Calu3 (cell line): ENCODE results near the gene IFITM10. TPM values are rescaled to one million over a fixed set of nuclear protein-coding genes. Genes with fewer than 3 reads are reported as not detected.

ENCODE experiments used
- BruUV-seq: library from RNA; stranded (reverse); fragments of 400-500 nt; replicated peaks from 2 replicates; lab custom pipeline; 2021; lab: Mats Ljungman, UMichigan
- CTCF ChIA-PET: fragments of 300-600 bp; sonication (Branson Sonifier 250); formaldehyde crosslinking; loops from one replicate; lab custom pipeline; 2022; ENCODE audit warnings: antibody characterized with exemption; lab: Charles Lee
- DNase-seq: peaks from one replicate; pipeline ENCODE4 v3.0.0; 2022
- H3K27ac Mint-ChIP-seq: one replicate; pipeline ENCODE4 v1.8.0; 2022; ENCODE audit warnings: mixed read lengths; ENCODE audit not compliant: unreplicated experiment
- H3K27me3 Mint-ChIP-seq: one replicate; pipeline ENCODE4 v1.8.0; 2022; ENCODE audit warnings: mixed read lengths; ENCODE audit not compliant: unreplicated experiment
- H3K36me3 Mint-ChIP-seq: one replicate; pipeline ENCODE4 v1.8.0; 2022; ENCODE audit warnings: mild to moderate bottlenecking, moderate library complexity, mixed read lengths; ENCODE audit not compliant: insufficient read depth, unreplicated experiment
- H3K4me1 Mint-ChIP-seq: one replicate; pipeline ENCODE4 v1.8.0; 2022; ENCODE audit warnings: mild to moderate bottlenecking, low read depth, mixed read lengths; ENCODE audit not compliant: unreplicated experiment
- H3K4me3 Mint-ChIP-seq: one replicate; pipeline ENCODE4 v1.8.0; 2022; ENCODE audit warnings: mild to moderate bottlenecking, low read depth, moderate library complexity, mixed read lengths; ENCODE audit not compliant: unreplicated experiment
- H3K9me3 Mint-ChIP-seq: one replicate; pipeline ENCODE4 v1.8.0; 2022; ENCODE audit warnings: low read depth, mixed read lengths; ENCODE audit not compliant: unreplicated experiment
- intact Hi-C: fragments of 100-400 bp; cut with micrococcal nuclease; formaldehyde crosslinking; loops from one replicate; pipeline ENCODE4 v1.10.0; 2022; ENCODE audit not compliant: unreplicated experiment
- total RNA-seq: library from RNA; stranded (reverse); gene quantifications from 2 replicates; pipeline ENCODE4 v1.2.3, GENCODE V29; 2022
- TF ChIP-seq, protein P1 (sequence below): fragments of 200-600 bp; IDR thresholded peaks from one replicate; pipeline ENCODE4 v1.8.0; 2022; ENCODE audit warnings: antibody characterized with exemption; ENCODE audit not compliant: unreplicated experiment

Gene IFITM10
- total RNA-seq, 1 experiment from 2014 or later: 3.3 TPM

DNA sequence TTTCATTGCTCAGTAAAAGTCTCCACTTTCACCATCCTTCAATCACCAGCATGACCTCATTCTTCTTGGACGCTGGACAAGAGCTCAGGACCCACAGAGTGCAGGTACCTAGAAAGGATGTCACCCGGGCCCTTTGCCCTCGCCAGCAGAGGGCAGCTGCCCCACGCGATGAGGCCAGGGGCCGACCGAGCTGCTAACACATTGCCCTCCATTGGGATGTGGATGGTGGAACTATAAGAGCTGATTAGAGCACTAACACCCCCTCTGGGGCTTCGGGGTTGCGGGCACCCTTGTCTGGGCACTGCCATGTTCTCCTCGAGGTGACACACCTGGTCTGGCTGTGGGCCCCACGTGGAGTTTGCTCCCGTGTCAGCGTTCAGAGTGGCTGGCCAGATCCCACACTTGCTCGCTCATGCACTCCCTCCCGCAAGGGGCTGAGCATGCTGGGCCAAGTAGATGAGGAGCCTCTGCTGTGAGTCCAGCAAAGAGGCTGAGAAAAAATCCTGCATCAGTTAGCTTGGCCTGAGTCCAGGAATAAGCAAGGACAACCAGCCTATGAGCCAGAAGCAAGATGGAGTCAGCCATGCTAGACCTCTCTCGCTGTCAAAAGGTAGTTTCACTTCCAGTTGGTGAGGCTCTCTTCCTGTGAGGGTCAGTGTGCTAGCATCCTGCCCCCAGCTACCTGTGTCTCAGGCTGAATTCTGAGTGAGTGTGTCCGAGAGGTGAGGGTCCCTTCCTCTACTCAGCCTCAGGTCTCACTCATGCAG is 43.6 kb downstream of the IFITM10 start:
- BruUV-seq: no TSS peak
- peaks cover 5% of the 10 kb centered on the region for H3K36me3 Mint-ChIP-seq
- H3K9me3 Mint-ChIP-seq: no peaks in the 10 kb centered on the region
- H3K4me3 Mint-ChIP-seq: no peak overlapping the region
- peak; percentile 31 for DNase-seq
- TF ChIP-seq, protein P1, sequence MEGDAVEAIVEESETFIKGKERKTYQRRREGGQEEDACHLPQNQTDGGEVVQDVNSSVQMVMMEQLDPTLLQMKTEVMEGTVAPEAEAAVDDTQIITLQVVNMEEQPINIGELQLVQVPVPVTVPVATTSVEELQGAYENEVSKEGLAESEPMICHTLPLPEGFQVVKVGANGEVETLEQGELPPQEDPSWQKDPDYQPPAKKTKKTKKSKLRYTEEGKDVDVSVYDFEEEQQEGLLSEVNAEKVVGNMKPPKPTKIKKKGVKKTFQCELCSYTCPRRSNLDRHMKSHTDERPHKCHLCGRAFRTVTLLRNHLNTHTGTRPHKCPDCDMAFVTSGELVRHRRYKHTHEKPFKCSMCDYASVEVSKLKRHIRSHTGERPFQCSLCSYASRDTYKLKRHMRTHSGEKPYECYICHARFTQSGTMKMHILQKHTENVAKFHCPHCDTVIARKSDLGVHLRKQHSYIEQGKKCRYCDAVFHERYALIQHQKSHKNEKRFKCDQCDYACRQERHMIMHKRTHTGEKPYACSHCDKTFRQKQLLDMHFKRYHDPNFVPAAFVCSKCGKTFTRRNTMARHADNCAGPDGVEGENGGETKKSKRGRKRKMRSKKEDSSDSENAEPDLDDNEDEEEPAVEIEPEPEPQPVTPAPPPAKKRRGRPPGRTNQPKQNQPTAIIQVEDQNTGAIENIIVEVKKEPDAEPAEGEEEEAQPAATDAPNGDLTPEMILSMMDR: no peak
- intact Hi-C loops: no loop called here
- CTCF ChIA-PET: interaction anchor here (0.8 to 2.2 kb wide), 3 partner anchors 13 to 126 kb away, joined by 3 to 18 read pairs (median 5); partner anchors contain the start of gene SYT8
- peaks cover 27% of the 10 kb centered on the region for H3K4me1 Mint-ChIP-seq
- no peak overlapping the region for H3K27ac Mint-ChIP-seq
- peaks cover 37% of the 10 kb centered on the region for H3K27me3 Mint-ChIP-seq

DNA sequence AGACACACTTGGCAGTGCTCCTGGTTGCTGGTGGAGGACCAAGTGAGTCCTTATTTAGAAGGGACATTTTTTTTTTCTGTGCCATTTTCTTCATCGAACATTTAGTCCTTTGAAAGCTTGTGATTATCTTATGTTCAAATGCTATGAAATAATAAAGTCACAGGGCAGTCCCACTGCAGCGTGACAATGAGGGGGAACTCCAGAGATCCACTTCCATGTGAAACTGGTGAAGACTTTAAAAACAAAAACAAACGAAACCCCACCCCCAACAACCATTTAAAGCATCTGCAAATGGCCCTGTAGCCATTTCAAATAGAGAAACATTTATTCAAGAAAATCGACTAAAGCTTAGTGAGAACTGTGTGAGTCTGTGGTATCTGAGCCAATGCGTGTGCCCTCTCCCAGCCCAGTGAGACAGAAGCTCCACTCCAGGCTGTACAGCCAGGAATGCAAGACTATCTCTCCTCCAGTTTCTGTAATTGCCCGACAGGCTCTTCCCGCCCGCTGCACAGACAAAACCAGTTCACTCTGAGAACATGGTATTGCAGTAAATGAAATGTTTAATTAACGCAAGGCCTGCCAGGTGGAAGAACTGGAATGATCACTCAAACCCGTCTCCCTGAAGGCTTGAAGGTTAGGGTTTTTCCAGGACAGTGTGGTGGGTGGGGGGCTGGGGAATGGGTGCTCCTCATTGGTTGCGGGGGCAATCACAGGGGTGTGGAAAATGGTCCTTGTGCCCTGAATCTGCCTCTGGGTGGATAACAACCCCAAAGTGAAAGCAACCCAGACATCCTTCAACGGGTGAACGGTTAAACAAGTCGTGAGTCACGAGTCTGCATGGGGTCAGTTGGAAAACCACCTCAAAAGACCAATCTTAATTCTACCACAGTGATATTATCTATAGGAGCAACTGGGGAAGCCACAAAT is 45.0 kb downstream of the IFITM10 start:
- no peaks in the 10 kb centered on the region for H3K9me3 Mint-ChIP-seq
- peak; percentile 35 for DNase-seq
- BruUV-seq: no TSS peak

DNA sequence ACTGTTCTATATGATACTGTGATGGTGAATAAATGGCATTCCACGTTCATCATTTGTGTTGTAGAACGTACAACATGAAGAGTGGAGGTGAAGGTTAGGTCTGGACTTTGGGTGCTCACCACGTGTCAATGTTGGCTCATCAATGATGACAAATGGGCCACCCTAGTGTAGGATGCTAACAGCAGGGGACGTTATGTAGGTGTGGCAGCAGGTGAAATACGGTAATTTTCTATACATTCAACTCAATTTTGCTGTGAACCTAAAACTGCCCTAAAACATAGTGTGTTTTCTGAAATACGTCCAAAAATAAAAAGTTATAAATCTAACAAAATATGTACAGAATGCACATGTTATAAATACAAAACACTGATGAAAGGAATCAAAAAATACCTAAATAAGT is 47.2 kb downstream of the IFITM10 start:
- peaks cover 5% of the 10 kb centered on the region for H3K36me3 Mint-ChIP-seq
- DNase-seq: no peak
- no peak overlapping the region for H3K4me3 Mint-ChIP-seq
- peaks cover 3% of the 10 kb centered on the region for H3K9me3 Mint-ChIP-seq
- H3K27ac Mint-ChIP-seq: no peak overlapping the region
- CTCF ChIA-PET: no interaction called here
- TF ChIP-seq, protein P1: no peak
- BruUV-seq: no TSS peak
- H3K27me3 Mint-ChIP-seq: peaks cover 14% of the 10 kb centered on the region
- intact Hi-C loops: no loop called here
- H3K4me1 Mint-ChIP-seq: peaks cover 27% of the 10 kb centered on the region

More for the DNA sequence above, 45.0 kb downstream of the IFITM10 start:
- CTCF ChIA-PET: interaction anchor here (0.6 kb wide), 1 partner anchor 464 kb away, joined by 3 read pairs; no protein-coding TSS in a partner anchor
- TF ChIP-seq, protein P1: no peak
- peaks cover 27% of the 10 kb centered on the region for H3K4me1 Mint-ChIP-seq
- H3K4me3 Mint-ChIP-seq: peak overlapping the region; percentile 46
- peaks cover 5% of the 10 kb centered on the region for H3K36me3 Mint-ChIP-seq
- H3K27me3 Mint-ChIP-seq: peaks cover 36% of the 10 kb centered on the region
- intact Hi-C loops: no loop called here
- no peak overlapping the region for H3K27ac Mint-ChIP-seq

DNA sequence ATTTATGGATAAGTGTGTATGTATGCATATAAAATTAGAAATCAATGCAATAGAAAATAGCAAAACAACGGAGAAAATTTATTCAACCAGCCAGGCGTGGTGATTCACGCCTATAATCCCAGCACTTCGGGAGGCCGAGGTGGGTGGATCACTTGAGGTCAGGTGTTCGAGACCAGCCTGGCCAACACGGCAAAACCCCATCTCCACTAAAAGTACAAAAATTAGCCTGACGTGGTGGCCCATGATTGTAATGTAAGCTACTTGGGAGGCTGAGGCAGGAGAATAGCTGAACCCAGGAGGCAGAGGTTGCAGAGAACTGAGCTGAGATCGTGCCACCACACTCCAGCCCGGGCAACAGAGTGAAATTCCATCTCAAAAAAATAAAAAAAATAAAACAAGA is 47.9 kb downstream of the IFITM10 start:
- Mint-ChIP-seq H3K4me1 (peaks cover 27% of the 10 kb centered on the region), H3K9me3 (peaks cover 4% of the 10 kb centered on the region), H3K27ac (no peak overlapping the region), H3K36me3 (peaks cover 5% of the 10 kb centered on the region), H3K4me3 (no peak overlapping the region), H3K27me3 (peaks cover 7% of the 10 kb centered on the region)
- intact Hi-C loops: no loop called here
- BruUV-seq: no TSS peak
- CTCF ChIA-PET: no interaction called here
- TF ChIP-seq, protein P1: no peak
- no peak for DNase-seq
